Daoy (cell line): ENCODE results near the gene TCEAL5. TPM values are rescaled to one million over a fixed set of nuclear protein-coding genes. Genes with fewer than 3 reads are reported as not detected.
"Not testable (repeated sequence)": the region's sequence is repeated elsewhere in the genome, so short reads cannot be mapped to it uniquely, and the experiment has no call there.

ENCODE experiments used
- DNase-seq: peaks from one replicate; pipeline ENCODE4 v3.0.0-alpha.2; 2015; ENCODE audit warnings: low read depth
- total RNA-seq: library from RNA; depleted of rRNA; stranded (reverse); fragments of >200 nt; shearing (Covaris generic); gene quantifications from 2 replicates; pipeline ENCODE4 v1.2.3, GENCODE V29; 2014; rRNA removed

The TCEAL5 gene
- total RNA-seq, 1 experiment from 2014 or later = not detected

- no peak for DNase-seq
Observed at GRCh38 chrX:103234869-103235268, 41.7 kb downstream of the TCEAL5 start.

DNA sequence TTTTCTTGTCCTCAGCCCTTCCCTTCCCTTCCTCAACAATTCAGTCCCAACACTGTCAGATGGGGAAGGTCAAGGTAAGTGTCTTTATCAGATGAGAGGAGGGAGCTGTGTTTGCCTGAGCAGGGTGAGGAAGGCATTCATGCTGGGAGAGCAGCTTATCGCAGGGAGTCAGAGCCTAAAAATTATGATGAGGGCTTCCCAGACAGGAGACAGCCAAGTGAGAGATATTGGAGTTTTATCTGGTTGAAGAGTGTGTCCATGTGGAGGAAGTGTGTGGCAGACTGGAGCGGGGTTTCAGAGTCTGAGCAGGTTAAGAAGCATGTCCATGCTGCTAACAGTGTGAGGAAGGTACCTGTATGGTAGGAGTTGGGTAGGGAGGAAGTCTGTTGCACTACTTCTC lies 43.3 kb downstream of the TCEAL5 start:
- DNase-seq = no peak

- not testable (repeated sequence) for DNase-seq
Observed at GRCh38 chrX:103225918-103226317, 50.6 kb downstream of the TCEAL5 start.

Other genes with a start within 250 kb of the TCEAL5 start
- 26.9 and 37.9 TPM in 2 replicates for gene BEX1, start 212.6 kb downstream of the TCEAL5 start, total RNA-seq
- gene NXF3, start 183.6 kb downstream of the TCEAL5 start, total RNA-seq = 0.11 and 0.42 TPM in 2 replicates
- gene BEX4, start 61.6 kb downstream of the TCEAL5 start, total RNA-seq = 2.9 and 4.8 TPM in 2 replicates
- gene TCEAL8, start 21.6 kb downstream of the TCEAL5 start, total RNA-seq = 84.9 and 91.5 TPM in 2 replicates
- 9.7 and 14.0 TPM in 2 replicates for gene BEX2, start 34.2 kb upstream of the TCEAL5 start, total RNA-seq
- gene TCEAL7, start 53.5 kb upstream of the TCEAL5 start, total RNA-seq = 0.91 and 6.5 TPM in 2 replicates
- gene TCEAL9, start 79.8 kb upstream of the TCEAL5 start, total RNA-seq = 93.6 and 119 TPM in 2 replicates
- gene BEX3, start 99.8 kb upstream of the TCEAL5 start, total RNA-seq = 115 and 171 TPM in 2 replicates
- gene RAB40A, start 242.7 kb upstream of the TCEAL5 start, total RNA-seq = 0.11 TPM in 1 of 2 replicates, not detected in the other